Mesodermal cell (in vitro differentiated cells): ENCODE measurements around the gene NCKAP5.

Experiments
- H3K27ac ChIP-seq: 2 replicates; pipeline ENCODE4 v1.7.0; 2013; ENCODE audit warnings: mild to moderate bottlenecking, low read depth, low read length, moderate library complexity; ENCODE audit not compliant: severe bottlenecking
- H3K36me3 ChIP-seq: 2 replicates; pipeline ENCODE4 v1.7.1; 2013; ENCODE audit warnings: mild to moderate bottlenecking, low read length, moderate library complexity; ENCODE audit not compliant: control insufficient read depth, insufficient read depth
- H3K4me1 ChIP-seq: one replicate; pipeline ENCODE4 v1.7.1; 2013; ENCODE audit warnings: mild to moderate bottlenecking, low read length; ENCODE audit not compliant: insufficient read depth, control insufficient read depth, poor library complexity, severe bottlenecking
- H3K4me3 ChIP-seq: 2 replicates; pipeline ENCODE4 v1.7.0; 2013; ENCODE audit warnings: low read length, control low read depth, mild to moderate bottlenecking; ENCODE audit not compliant: insufficient read depth, poor library complexity, severe bottlenecking; ENCODE audit errors: extremely low read depth
- H3K9me3 ChIP-seq: 2 replicates; pipeline ENCODE4 v1.7.1; 2013; ENCODE audit warnings: mild to moderate bottlenecking, low read length, moderate library complexity; ENCODE audit not compliant: control insufficient read depth
- WGBS, 2 experiments: methylation state at CpG; one replicate each; pipeline ENCODE4 v1.1.5; 2013; ENCODE audit warnings: missing lambda C conversion rate in 2 of 2; ENCODE audit not compliant: insufficient coverage in 2 of 2; 5-methylcytosine and 5-hydroxymethylcytosine counted together

Gene NCKAP5

DNA sequence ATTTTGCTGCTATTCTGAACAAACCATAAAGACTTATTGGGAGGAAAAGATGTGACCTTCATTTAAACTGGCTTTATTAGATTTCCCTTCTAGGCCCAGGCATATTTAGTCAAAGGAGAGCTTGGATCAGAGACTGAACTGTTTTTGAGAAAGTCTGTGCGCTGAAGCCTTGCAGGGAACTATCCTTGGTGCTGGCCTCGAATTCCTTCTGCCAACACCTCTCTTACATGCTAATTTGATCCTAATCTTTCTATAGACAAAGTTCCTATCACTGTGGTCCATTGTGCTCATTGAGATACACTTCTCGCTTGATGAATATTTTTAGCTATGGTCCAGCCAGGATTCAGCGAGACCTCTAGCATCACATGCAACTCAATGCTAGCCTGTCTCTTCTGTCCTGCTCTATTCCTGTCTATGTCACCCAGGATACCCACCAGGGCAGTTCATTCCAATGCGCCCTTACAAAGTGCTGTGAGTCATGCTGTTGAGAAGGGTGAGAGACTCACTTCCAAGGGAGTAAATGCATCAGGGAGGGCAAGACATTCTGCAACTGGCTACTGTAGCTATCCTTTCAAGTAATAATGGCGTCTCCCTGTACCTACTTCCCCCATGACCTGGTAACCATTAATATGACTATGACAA lies 541.6 kb downstream of the NCKAP5 start:
- Histone ChIP-seq H3K36me3 (no peaks in the 10 kb centered on the region), H3K4me1 (no peaks in the 10 kb centered on the region), H3K9me3 (no peaks in the 10 kb centered on the region), H3K4me3 (no peak overlapping the region), H3K27ac (no peak overlapping the region)
- 51 to 53% methylated on average over 3 to 4 of the region's 6 CpGs for WGBS, 2 experiments

- 90 to 92% methylated on average over 1 to 2 of the region's 3 CpGs for WGBS, 2 experiments
- no peaks in the 10 kb centered on the region for H3K9me3 ChIP-seq
- no peak overlapping the region for H3K27ac ChIP-seq
- no peak overlapping the region for H3K4me3 ChIP-seq
- no peaks in the 10 kb centered on the region for H3K36me3 ChIP-seq
- no peaks in the 10 kb centered on the region for H3K4me1 ChIP-seq
Observed at GRCh38 chr2:133025004-133025403, 543.3 kb downstream of the NCKAP5 start.

- 84 to 86% methylated on average over 3 to 4 of the region's 6 CpGs for WGBS, 2 experiments
- H3K9me3 ChIP-seq = no peaks in the 10 kb centered on the region
- H3K4me1 ChIP-seq = no peaks in the 10 kb centered on the region
- no peak overlapping the region for H3K27ac ChIP-seq
- H3K4me3 ChIP-seq = no peak overlapping the region
- H3K36me3 ChIP-seq = no peaks in the 10 kb centered on the region
Observed at GRCh38 chr2:133012847-133013734, 555.2 kb downstream of the NCKAP5 start.

- 76 to 84% methylated on average over 3 to 4 of the region's 5 CpGs for WGBS, 2 experiments
- Histone ChIP-seq H3K4me3 (no peak overlapping the region), H3K9me3 (no peaks in the 10 kb centered on the region), H3K27ac (no peak overlapping the region), H3K4me1 (no peaks in the 10 kb centered on the region), H3K36me3 (no peaks in the 10 kb centered on the region)
Observed at GRCh38 chr2:133004623-133005022, 563.6 kb downstream of the NCKAP5 start.

DNA sequence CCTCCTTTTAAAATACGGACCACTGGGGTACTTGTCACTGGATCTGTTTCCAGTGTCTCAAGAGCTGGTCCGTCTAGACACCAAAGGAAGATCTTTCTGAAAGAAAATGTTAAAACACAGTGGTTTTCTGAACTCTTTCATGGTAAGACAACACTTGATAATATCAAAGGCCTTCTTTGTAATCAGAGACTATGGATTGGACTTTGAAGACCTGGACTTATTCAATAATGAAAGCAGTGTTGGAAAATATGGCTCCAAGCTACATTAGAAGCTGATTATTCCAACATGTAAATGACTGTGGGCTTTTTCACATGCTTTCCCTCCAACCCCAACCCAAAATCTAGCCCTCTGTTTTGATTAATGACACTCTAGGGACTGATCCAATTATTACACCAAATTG lies 568.8 kb downstream of the NCKAP5 start:
- H3K4me1 ChIP-seq = no peaks in the 10 kb centered on the region
- H3K36me3 ChIP-seq = no peaks in the 10 kb centered on the region
- 86 to 100% methylated on average over 1 of the region's 2 CpGs for WGBS, 2 experiments
- H3K27ac ChIP-seq = no peak overlapping the region
- no peak overlapping the region for H3K4me3 ChIP-seq
- H3K9me3 ChIP-seq = no peaks in the 10 kb centered on the region

DNA sequence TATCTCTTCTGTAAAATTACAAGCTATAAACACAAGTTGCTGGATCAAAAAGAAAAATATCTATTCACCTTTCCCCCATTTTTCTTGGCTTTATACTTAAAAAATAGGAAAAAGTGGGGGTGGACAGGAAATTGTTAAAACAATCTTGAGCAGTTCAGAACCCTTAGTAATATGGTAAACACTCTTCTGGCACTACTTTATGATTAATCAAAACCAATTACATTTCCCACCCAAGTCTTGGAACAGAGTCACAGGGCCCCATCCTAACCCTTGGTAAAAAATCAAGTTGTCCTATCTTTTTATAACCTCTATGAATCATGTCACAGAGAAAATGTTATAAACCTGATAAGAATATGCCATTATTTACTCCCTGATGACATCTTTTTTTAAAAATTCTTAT lies 570.0 kb downstream of the NCKAP5 start:
- Histone ChIP-seq H3K27ac (no peak overlapping the region), H3K36me3 (no peaks in the 10 kb centered on the region), H3K9me3 (no peaks in the 10 kb centered on the region), H3K4me3 (no peak overlapping the region), H3K4me1 (no peaks in the 10 kb centered on the region)

DNA sequence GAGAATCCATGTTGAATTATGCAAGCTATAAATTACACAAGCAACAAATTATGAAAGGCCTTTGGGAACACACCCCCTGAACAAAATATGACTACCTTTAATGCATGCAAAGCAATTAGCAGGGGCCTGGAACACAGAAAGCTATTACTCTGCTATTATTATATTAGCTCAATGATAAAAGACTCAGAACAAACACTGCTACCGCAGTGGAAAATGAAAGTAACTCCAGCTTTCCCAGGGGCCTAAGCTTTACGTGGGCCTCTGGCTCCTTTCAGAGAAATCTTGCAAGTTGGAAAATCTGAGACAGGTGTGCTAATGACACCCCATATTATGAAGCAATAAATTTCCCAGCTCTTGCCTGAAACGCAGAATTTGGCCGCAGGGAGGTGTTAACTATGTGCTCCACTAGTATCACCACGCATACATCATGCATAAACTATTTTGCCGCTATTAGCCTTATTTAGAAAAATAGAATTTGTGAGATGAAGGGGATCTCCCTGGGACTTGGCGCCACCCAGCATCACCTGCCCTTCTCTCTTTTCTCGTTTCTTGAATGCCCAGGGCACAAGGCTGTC lies 576.7 kb downstream of the NCKAP5 start:
- Histone ChIP-seq H3K36me3 (no peaks in the 10 kb centered on the region), H3K9me3 (no peaks in the 10 kb centered on the region), H3K4me3 (no peak overlapping the region), H3K27ac (no peak overlapping the region), H3K4me1 (no peaks in the 10 kb centered on the region)
- 44 to 100% methylated on average over 2 of the region's 8 CpGs for WGBS, 2 experiments

DNA sequence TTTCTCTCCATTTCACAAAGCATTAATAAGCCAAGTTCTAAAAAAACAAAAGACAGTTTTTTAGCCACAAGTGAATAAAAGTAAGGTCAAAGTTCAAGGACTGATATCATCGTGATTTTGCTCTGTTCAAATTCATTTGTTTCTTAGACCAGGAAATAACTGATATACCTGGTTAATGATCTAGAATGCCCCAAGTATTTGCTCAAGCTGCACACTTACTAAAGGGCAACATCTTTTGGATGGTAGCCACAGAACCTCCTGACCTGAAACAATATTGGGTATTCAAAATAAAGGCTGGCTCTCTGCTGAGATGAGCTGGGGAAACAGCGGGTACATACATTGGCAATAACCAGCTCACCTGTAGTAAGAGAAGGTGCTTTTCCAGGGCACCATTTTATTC lies 583.5 kb downstream of the NCKAP5 start:
- Histone ChIP-seq H3K4me3 (no peak overlapping the region), H3K4me1 (no peaks in the 10 kb centered on the region), H3K27ac (no peak overlapping the region), H3K9me3 (no peaks in the 10 kb centered on the region), H3K36me3 (no peaks in the 10 kb centered on the region)
- 90% methylated on average over 1 of the region's 2 CpGs; no CpG with 5 or more reads in 1 of the 2 experiments for WGBS, 2 experiments

DNA sequence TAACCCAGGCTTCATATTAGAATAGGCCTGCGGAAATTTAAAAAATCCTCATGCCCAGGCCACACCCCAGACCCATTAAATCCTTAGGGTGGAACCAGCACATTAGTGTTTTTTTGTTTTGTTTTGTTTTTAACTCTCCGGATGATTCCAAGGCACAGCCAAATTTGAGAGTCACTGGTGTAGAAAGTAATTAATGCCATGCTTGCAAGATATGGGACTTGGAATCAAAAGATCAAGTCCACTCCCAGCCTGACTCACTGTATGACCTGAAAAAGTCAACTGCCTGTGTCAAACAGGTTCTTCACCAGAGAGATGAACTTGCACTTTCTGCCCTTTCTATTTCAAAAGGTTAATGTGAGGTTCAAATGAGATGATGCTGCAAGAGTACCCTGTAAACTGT lies 588.0 kb downstream of the NCKAP5 start:
- Histone ChIP-seq H3K4me1 (no peaks in the 10 kb centered on the region), H3K9me3 (no peaks in the 10 kb centered on the region), H3K27ac (no peak overlapping the region), H3K4me3 (no peak overlapping the region), H3K36me3 (no peaks in the 10 kb centered on the region)
- WGBS, 2 experiments = 100% methylated on average over 1 of the region's 2 CpGs; no CpG with 5 or more reads in 1 of the 2 experiments

DNA sequence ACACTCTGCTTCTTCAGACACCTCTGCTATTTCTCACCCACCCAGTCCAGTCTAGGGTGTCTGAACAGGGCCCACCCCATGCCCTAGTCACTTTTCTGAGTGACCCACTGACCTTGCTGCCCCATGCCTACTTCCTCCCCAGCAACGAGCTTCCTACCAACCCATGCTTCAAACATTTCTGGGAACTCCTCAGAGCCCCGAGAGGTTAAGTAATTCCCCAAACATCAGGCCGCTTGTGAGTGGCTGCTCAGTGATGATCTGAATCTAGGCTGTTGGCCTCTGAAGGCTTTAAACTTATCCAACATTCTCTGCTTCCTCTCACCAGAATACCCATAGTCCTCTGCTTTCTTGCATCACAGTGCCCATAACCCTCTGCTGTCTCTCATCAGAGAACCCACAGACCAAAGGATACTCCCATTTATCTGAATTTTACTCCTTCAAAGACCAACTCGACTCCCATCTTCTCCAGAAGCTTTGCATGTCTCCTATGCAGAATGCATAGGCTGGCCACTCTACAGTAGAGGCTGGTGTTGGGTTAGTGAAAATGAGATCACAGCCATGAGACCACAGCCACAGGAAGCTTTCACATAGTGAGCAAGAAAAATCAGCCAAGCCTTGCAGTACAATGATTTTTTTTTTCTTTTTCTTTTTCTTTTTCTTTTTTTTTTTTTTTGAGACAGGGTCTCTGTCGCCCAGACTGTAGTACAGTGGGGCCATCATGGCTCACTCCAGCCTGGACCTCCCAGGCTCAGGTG lies 588.7 kb downstream of the NCKAP5 start:
- no peaks in the 10 kb centered on the region for H3K9me3 ChIP-seq
- no peak overlapping the region for H3K4me3 ChIP-seq
- H3K36me3 ChIP-seq = no peaks in the 10 kb centered on the region
- no peak overlapping the region for H3K27ac ChIP-seq
- WGBS, 2 experiments = 86 to 89% methylated on average over 1 to 3 of the region's 5 CpGs
- H3K4me1 ChIP-seq = no peaks in the 10 kb centered on the region
